Mucosa of descending colon (tissue), 3 donors: Measurements from ENCODE around the gene MKX. TPM values are rescaled to one million over a fixed set of nuclear protein-coding genes. Genes with fewer than 3 reads are reported as not detected.

Source experiments
- ATAC-seq: fragments of 200-7000 bp; cut with Tn5 transposase; one replicate; pipeline ENCODE4 v1.9.1; 2020; ENCODE audit warnings: mild to moderate bottlenecking, moderate library complexity
- DNase-seq, 3 donors: peaks; one replicate each; pipeline ENCODE4 v3.0.0-alpha.2; 2020
- H3K36me3 ChIP-seq: fragments of 200-600 bp; one replicate; pipeline ENCODE4 v1.8.0; 2021; ENCODE audit warnings: low read depth, mild to moderate bottlenecking
- H3K4me1 ChIP-seq: fragments of 200-600 bp; one replicate; pipeline ENCODE4 v1.8.0; 2021; ENCODE audit warnings: low read depth, mild to moderate bottlenecking
- H3K4me3 ChIP-seq: fragments of 200-600 bp; one replicate; pipeline ENCODE4 v1.8.0; 2021; ENCODE audit warnings: mild to moderate bottlenecking
- H3K9me3 ChIP-seq: fragments of 200-600 bp; one replicate; pipeline ENCODE4 v1.8.0; 2021; ENCODE audit warnings: mild to moderate bottlenecking
- CTCF ChIP-seq: fragments of 200-600 bp; IDR thresholded peaks from one replicate; pipeline ENCODE4 v1.8.0; 2022; ENCODE audit warnings: antibody characterized with exemption, mild to moderate bottlenecking
- intact Hi-C, 2 donors: fragments of 100-400 bp; cut with DNase I in 1 of 2; cut with micrococcal nuclease in 1 of 2; formaldehyde crosslinking; loops; one replicate each; pipeline versions ENCODE4 v1.11.0 to v1.11.1; 2022; cut with DNase I, micrococcal nuclease
- total RNA-seq, 3 donors: library from RNA; stranded (reverse); fragmentation: NEBNext Ultra II Directional in 2 of 3; extraction: Animal tissue kit (Norgen Biotek cat#: 25700) in 2 of 3; gene quantifications; one replicate each; pipeline versions ENCODE4 v1.2.1 to v1.2.4, GENCODE V29; 2021 to 2023
- donor health status: DM: no; HTN: no; CAD: no; lungs with moderate emphysema.
- donor health status: DM: no; HTN: no; CAD: no.
- donor health status: DM: no; HTN: yes; CAD: no.

Gene MKX
- total RNA-seq, 3 donors from 2014 or later, result 0.26 to 4.2 (median 1.2) TPM

GRCh38 chr10:27680691-27681605 lies 64.7 kb downstream of the MKX start:
- Histone ChIP-seq H3K4me1 (no peaks in the 10 kb centered on the region), H3K9me3 (no peaks in the 10 kb centered on the region), H3K4me3 (no peak overlapping the region), H3K36me3 (no peaks in the 10 kb centered on the region)
- DNase-seq, result no peak
- ATAC-seq, result no peak
- intact Hi-C loops, result no loop called here
- no peak for TF ChIP-seq CTCF

- intact Hi-C loops, result no loop called here
- H3K9me3 ChIP-seq, result no peaks in the 10 kb centered on the region
- no peak for TF ChIP-seq CTCF
- no peak for ATAC-seq
- no peak overlapping the region for H3K4me3 ChIP-seq
- no peak for DNase-seq
- no peaks in the 10 kb centered on the region for H3K36me3 ChIP-seq
- H3K4me1 ChIP-seq, result no peaks in the 10 kb centered on the region
These were observed 65.5 kb downstream of the MKX start for GRCh38 chr10:27680006-27680557.

DNA sequence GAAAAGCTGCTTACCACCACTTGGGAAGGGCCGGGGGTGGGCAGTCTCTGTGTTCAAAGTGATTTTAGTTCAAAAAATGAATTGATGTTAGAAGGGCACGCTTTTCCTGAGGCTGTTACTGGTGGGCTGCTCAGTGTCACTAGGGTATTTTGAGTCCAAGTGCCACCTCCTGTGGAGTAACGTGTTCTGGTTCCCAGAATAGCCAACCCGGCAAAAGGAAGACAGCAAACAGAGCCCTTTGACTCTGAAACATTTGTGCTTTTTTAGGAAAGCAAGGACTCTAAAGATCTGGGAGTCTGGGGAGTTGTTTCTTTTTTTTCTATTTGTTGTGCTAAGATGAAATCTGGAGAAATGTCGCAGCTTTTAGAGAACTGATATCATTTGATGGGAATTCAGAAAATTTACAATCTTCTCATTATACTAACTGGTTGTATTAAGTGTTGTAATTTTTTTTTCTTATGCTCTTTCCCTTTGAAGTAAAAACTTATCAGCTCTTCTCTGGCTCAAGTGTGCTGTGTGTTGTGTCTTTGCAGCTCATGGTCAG lies 66.2 kb downstream of the MKX start:
- DNase-seq, result no peak
- Histone ChIP-seq H3K9me3 (no peaks in the 10 kb centered on the region), H3K4me3 (no peak overlapping the region), H3K4me1 (no peaks in the 10 kb centered on the region), H3K36me3 (no peaks in the 10 kb centered on the region)
- no peak for TF ChIP-seq CTCF
- intact Hi-C loops, result no loop called here
- ATAC-seq, result no peak

- ATAC-seq (no peak), DNase-seq (no peak)
- H3K4me3 ChIP-seq, result no peak overlapping the region
- no peaks in the 10 kb centered on the region for H3K9me3 ChIP-seq
- no peaks in the 10 kb centered on the region for H3K36me3 ChIP-seq
- no peak for TF ChIP-seq CTCF
- H3K4me1 ChIP-seq, result no peaks in the 10 kb centered on the region
- intact Hi-C loops, result no loop called here
These were observed 67.5 kb downstream of the MKX start for GRCh38 chr10:27678166-27678565.

DNA sequence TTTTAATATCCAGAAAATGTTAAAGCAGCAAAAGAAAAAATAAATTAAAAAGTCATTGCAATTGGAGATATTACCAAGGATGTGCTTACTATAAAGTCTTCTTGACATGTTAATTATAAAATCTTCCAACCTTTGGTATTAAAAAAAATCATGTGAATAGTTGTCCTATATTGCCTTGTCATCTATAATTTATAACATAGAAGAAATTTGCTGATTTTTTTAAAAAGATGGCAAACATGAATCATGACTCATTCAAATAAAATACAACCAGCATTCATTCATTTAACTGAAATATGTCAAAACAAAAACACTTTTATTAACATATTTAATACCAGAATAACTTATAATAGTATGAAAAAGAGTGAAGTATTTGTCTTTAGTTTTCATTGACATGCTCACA lies 72.6 kb downstream of the MKX start:
- no peaks in the 10 kb centered on the region for H3K4me1 ChIP-seq
- DNase-seq (no peak), ATAC-seq (no peak)
- intact Hi-C loops, result no loop called here
- H3K4me3 ChIP-seq, result no peak overlapping the region
- no peak for TF ChIP-seq CTCF
- H3K9me3 ChIP-seq, result no peaks in the 10 kb centered on the region
- no peaks in the 10 kb centered on the region for H3K36me3 ChIP-seq
